H1 (cell line): ENCODE data around the gene ARPC4. TPM values are rescaled to one million over a fixed set of nuclear protein-coding genes. Genes with fewer than 3 reads are reported as not detected.

Experiments used
- CTCF ChIA-PET: fragments of 300-600 bp; sonication (Branson Sonifier 250); formaldehyde crosslinking; loops from one replicate; lab custom pipeline; 2021; ENCODE audit not compliant: partially characterized antibody; lab: Charles Lee
- POLR2A ChIA-PET: fragments of 300-600 bp; sonication (Branson Sonifier 250); formaldehyde crosslinking; loops from one replicate; lab custom pipeline; 2021; ENCODE audit warnings: inconsistent platforms; ENCODE audit not compliant: partially characterized antibody; lab: Charles Lee
- DNase-seq, 2 experiments: peaks; one replicate each; pipeline versions ENCODE4 v3.0.0 to v3.0.0-alpha.2; 2010 to 2022; ENCODE audit warnings: low spot score in 2 of 2, low read depth in 1 of 2, mixed read lengths in 1 of 2
- FAIRE-seq: peaks from 2 replicates; lab custom pipeline; 2011; peaks lifted over from hg19 to GRCh38; lab: Jason Lieb, UNC
- H2AFZ ChIP-seq: 2 replicates; pipeline ENCODE4 v1.8.1; 2012; ENCODE audit warnings: low read length, inconsistent platforms
- H2AK5ac ChIP-seq: 2 replicates; pipeline ENCODE4 v1.6.1; 2013; ENCODE audit warnings: low read depth, low read length
- H2BK120ac ChIP-seq: replicated peaks from 2 replicates; pipeline ENCODE3; 2013; ENCODE audit warnings: low read depth, low read length, inconsistent platforms
- H2BK12ac ChIP-seq: 2 replicates; pipeline ENCODE4 v1.6.1; 2013; ENCODE audit warnings: low read depth, low read length
- H2BK15ac ChIP-seq: 2 replicates; pipeline ENCODE4 v1.6.1; 2013; ENCODE audit warnings: low read length
- H2BK20ac ChIP-seq: 2 replicates; pipeline ENCODE4 v1.6.1; 2013; ENCODE audit warnings: low read length
- H2BK5ac ChIP-seq: 2 replicates; pipeline ENCODE4 v1.6.1; 2013; ENCODE audit warnings: low read depth, low read length
- H3K14ac ChIP-seq: 2 replicates; pipeline ENCODE4 v1.6.1; 2013; ENCODE audit warnings: inconsistent platforms; ENCODE audit not compliant: insufficient read length
- H3K18ac ChIP-seq: 2 replicates; pipeline ENCODE4 v1.6.1; 2013; ENCODE audit warnings: low read length; ENCODE audit errors: extremely low read depth
- H3K23ac ChIP-seq: 2 replicates; pipeline ENCODE4 v1.6.1; 2013; ENCODE audit warnings: inconsistent platforms; ENCODE audit not compliant: insufficient read length
- H3K23me2 ChIP-seq: 2 replicates; pipeline ENCODE4 v1.6.1; 2013; ENCODE audit warnings: low read depth, low read length
- H3K27ac ChIP-seq: 2 replicates; pipeline ENCODE4 v1.6.1; 2011; ENCODE audit warnings: low read depth, low read length, inconsistent platforms
- H3K27me3 ChIP-seq, 4 experiments: replicated peaks in 1 of 4; 1 replicate in 1 of 4; 2 replicates in 3 of 4; pipeline versions ENCODE4 v1.6.1 to v1.8.1; 2011 to 2013; ENCODE audit warnings: low read length in 3 of 4, mild to moderate bottlenecking in 3 of 4, inconsistent platforms in 2 of 4, mixed read lengths in 2 of 4, moderate library complexity in 1 of 4; ENCODE audit not compliant: control insufficient read depth in 3 of 4, insufficient read depth in 3 of 4; ENCODE audit errors: extremely low read depth in 1 of 4
- H3K36me3 ChIP-seq, 4 experiments: 2 replicates each; pipeline versions ENCODE4 v1.6.1 to v1.8.1; 2011 to 2013; ENCODE audit warnings: mild to moderate bottlenecking in 4 of 4, low read length in 3 of 4, moderate library complexity in 2 of 4, control low read depth in 1 of 4, inconsistent platforms in 1 of 4; ENCODE audit not compliant: insufficient read depth in 4 of 4, control insufficient read depth in 2 of 4
- H3K4ac ChIP-seq: replicated peaks from 2 replicates; pipeline ENCODE3; 2013; ENCODE audit warnings: low read length, low read depth, mixed read lengths, inconsistent platforms; ENCODE audit not compliant: insufficient read length
- H3K4me1 ChIP-seq, 4 experiments: replicated peaks in 1 of 4; 1 replicate in 1 of 4; 2 replicates in 3 of 4; pipeline versions ENCODE4 v1.6.1 to v1.8.1; 2011 to 2013; ENCODE audit warnings: low read length in 3 of 4, inconsistent platforms in 2 of 4, mixed read lengths in 1 of 4; ENCODE audit not compliant: insufficient read depth in 4 of 4, control insufficient read depth in 3 of 4
- H3K4me2 ChIP-seq, 2 experiments: 2 replicates each; pipeline versions ENCODE4 v1.6.1 to v1.8.1; 2011 to 2013; ENCODE audit warnings: low read depth in 2 of 2, low read length in 2 of 2, control low read depth in 1 of 2, inconsistent platforms in 1 of 2, mild to moderate bottlenecking in 1 of 2; ENCODE audit not compliant: insufficient read depth in 1 of 2
- H3K4me3 ChIP-seq, 4 experiments: fragments of 200-600, 300-600 bp in 1 of 4; sonication (generic), shearing (Covaris generic), sonication (Bioruptor Twin) in 1 of 4; 2 replicates each; pipeline versions ENCODE4 v1.5.1 to v1.8.1; 2011 to 2016; ENCODE audit warnings: low read length in 4 of 4, low read depth in 3 of 4, control low read depth in 2 of 4, inconsistent platforms in 2 of 4, mild to moderate bottlenecking in 2 of 4, mixed read lengths in 1 of 4, moderate library complexity in 1 of 4; ENCODE audit not compliant: insufficient read depth in 2 of 4; ENCODE audit errors: extremely low read depth in 1 of 4
- H3K56ac ChIP-seq: replicated peaks from 2 replicates; pipeline ENCODE3; 2013; ENCODE audit warnings: low read depth, mild to moderate bottlenecking, mixed read lengths, low read length, inconsistent platforms; ENCODE audit not compliant: insufficient read length
- H3K79me1 ChIP-seq: 2 replicates; pipeline ENCODE4 v1.6.1; 2013; ENCODE audit warnings: low read depth, low read length, control low read depth
- H3K79me2 ChIP-seq, 2 experiments: 2 replicates each; pipeline versions ENCODE4 v1.6.1 to v1.8.1; 2012 to 2013; ENCODE audit warnings: low read length in 2 of 2, mild to moderate bottlenecking in 2 of 2, inconsistent platforms in 1 of 2; ENCODE audit not compliant: insufficient read depth in 2 of 2, control insufficient read depth in 1 of 2
- H3K9ac ChIP-seq, 4 experiments: replicated peaks in 1 of 4; 1 replicate in 1 of 4; 2 replicates in 3 of 4; pipeline versions ENCODE4 v1.6.1 to v1.8.1; 2011 to 2013; ENCODE audit warnings: low read depth in 3 of 4, low read length in 3 of 4, control low read depth in 2 of 4, mild to moderate bottlenecking in 2 of 4, moderate library complexity in 2 of 4, inconsistent platforms in 1 of 4; ENCODE audit errors: extremely low read depth in 1 of 4
- H3K9me3 ChIP-seq, 2 experiments: 2 replicates each; pipeline versions ENCODE4 v1.6.1 to v1.8.1; 2012 to 2013; ENCODE audit warnings: mild to moderate bottlenecking in 2 of 2, moderate library complexity in 2 of 2, control low read depth in 1 of 2, inconsistent platforms in 1 of 2, low read depth in 1 of 2, low read length in 1 of 2, mixed read lengths in 1 of 2; ENCODE audit not compliant: insufficient read depth in 2 of 2
- H4K20me1 ChIP-seq, 2 experiments: replicated peaks in 1 of 2; 2 replicates each; pipeline versions ENCODE3 to v1.8.1; 2011 to 2013; ENCODE audit warnings: inconsistent platforms in 2 of 2, low read length in 2 of 2, mild to moderate bottlenecking in 1 of 2; ENCODE audit not compliant: insufficient read depth in 2 of 2, control insufficient read depth in 1 of 2
- H4K5ac ChIP-seq: 2 replicates; pipeline ENCODE4 v1.6.1; 2013; ENCODE audit warnings: low read length, low read depth, mixed read lengths, inconsistent platforms; ENCODE audit not compliant: insufficient read length
- H4K8ac ChIP-seq: 2 replicates; pipeline ENCODE4 v1.8.0; 2013; ENCODE audit warnings: mild to moderate bottlenecking, moderate library complexity, low read length, inconsistent platforms; ENCODE audit not compliant: insufficient read depth; ENCODE audit errors: extremely low read depth
- H4K91ac ChIP-seq: replicated peaks from 2 replicates; pipeline ENCODE3; 2013; ENCODE audit warnings: low read length, mixed read lengths, inconsistent platforms; ENCODE audit not compliant: insufficient read length
- SP4 ChIP-seq: IDR thresholded peaks from 2 replicates; pipeline ENCODE4 v1.6.1; 2012; ENCODE audit warnings: low read length, inconsistent platforms
- WGBS, 2 experiments: shearing (Covaris generic) in 1 of 2; methylation state at CpG; one replicate each; pipeline versions ENCODE4 v1.1.6 to v1.1.7; 2013 to 2015; ENCODE audit warnings: low lambda C conversion rate in 2 of 2, mixed read lengths in 2 of 2, inconsistent platforms in 1 of 2, low coverage in 1 of 2, missing lambda C conversion rate in 1 of 2; ENCODE audit not compliant: insufficient replicate concordance in 2 of 2, insufficient coverage in 1 of 2, insufficient read length in 1 of 2; ENCODE audit errors: extremely low coverage in 1 of 2, missing lambda C conversion rate in 1 of 2; 5-methylcytosine and 5-hydroxymethylcytosine counted together
- polyA plus RNA-seq, 7 experiments: library from polyadenylated mRNA; depleted of rRNA in 3 of 7; stranded (reverse) in 5 of 7; unstranded in 2 of 7; fragments of >200 nt in 5 of 7; fragments of 200-250 nt in 2 of 7; gene quantifications; 1 replicate in 5 of 7; 2 replicates in 1 of 7; 4 replicates in 1 of 7; pipeline versions ENCODE4 v1.2.1 to v1.2.3, GENCODE V29; 2011 to 2013; ENCODE audit warnings: missing spikeins in 2 of 7, mixed read lengths in 2 of 7
- total RNA-seq: library from RNA; stranded (reverse); fragmentation: NEBNext Ultra II Directional; extraction: Animal tissue kit (Norgen Biotek cat#: 25700); gene quantifications from 2 replicates; pipeline ENCODE4 v1.2.1, GENCODE V29; 2021

Gene ARPC4
- total and polyA plus RNA-seq, 2 of the 8 experiments (the other 6 are each of a cell fraction or from before 2014, with no cell fraction given), result 138 to 154 TPM

- no peaks in the 10 kb centered on the region for H3K27me3 ChIP-seq
- H2AK5ac ChIP-seq, result no peak overlapping the region
- H4K20me1 ChIP-seq, result peaks cover 0 to 1% of the 10 kb centered on the region in 2 experiments
- no peaks in the 10 kb centered on the region for H3K79me2 ChIP-seq
- WGBS, 2 experiments, result 96% methylated on average over 14 of the region's 14 CpGs; no CpG with 5 or more reads in 1 of the 2 experiments
- H3K9ac ChIP-seq, result no peak overlapping the region; a peak in 2 of 7 replicates
- no peaks in the 10 kb centered on the region for H3K23me2 ChIP-seq
- H2BK120ac ChIP-seq, result no peak overlapping the region
- H3K4ac ChIP-seq, result no peak overlapping the region
- no peak overlapping the region for H3K4me3 ChIP-seq
- no peak overlapping the region for H3K18ac ChIP-seq
- FAIRE-seq (no peak), DNase-seq (no peak)
- no peak overlapping the region for H4K5ac ChIP-seq
- no peak overlapping the region; the same call in 1 of the 2 replicates for H4K8ac ChIP-seq
- H2BK15ac ChIP-seq, result no peak overlapping the region
- ChIA-PET POLR2A (interaction anchor here (0.5 to 2.4 kb wide), 5 partner anchors 9 to 167 kb away, joined by 3 to 10 read pairs (median 4); partner anchors contain the start of genes ARPC4 and TADA3), CTCF (interaction anchor here (0.7 to 1.3 kb wide), 3 partner anchors 10 to 686 kb away, joined by 3 to 4 read pairs (median 3); no protein-coding TSS in a partner anchor)
- H3K23ac ChIP-seq, result no peak overlapping the region
- no peaks in the 10 kb centered on the region for H3K79me1 ChIP-seq
- no peak overlapping the region for H2BK5ac ChIP-seq
- TF ChIP-seq SP4, result no peak
- H3K36me3 ChIP-seq, result peaks cover 4 to 49% (median 28%) of the 10 kb centered on the region in 4 experiments
- H2BK20ac ChIP-seq, result no peak overlapping the region
- no peaks in the 10 kb centered on the region for H3K4me1 ChIP-seq
- H3K14ac ChIP-seq, result no peak overlapping the region
- H3K27ac ChIP-seq, result no peak overlapping the region
- H2AFZ ChIP-seq, result no peak overlapping the region
- H3K56ac ChIP-seq, result no peak overlapping the region
- H4K91ac ChIP-seq, result no peak overlapping the region
- no peak overlapping the region for H3K4me2 ChIP-seq
- H3K9me3 ChIP-seq, result no peaks in the 10 kb centered on the region
- no peak overlapping the region for H2BK12ac ChIP-seq
Observed at GRCh38 chr3:9783954-9784353, 8.9 kb upstream of the ARPC4 start.
